HG02885 (cell line): ENCODE measurements around the gene GHRHR.

Source experiments
- ATAC-seq: cut with Tn5 transposase; IDR thresholded peaks from one replicate; pipeline ENCODE4 v1.9.1; 2021; ENCODE audit warnings: mild to moderate bottlenecking; ENCODE audit not compliant: unreplicated experiment, poor library complexity

Gene GHRHR

GRCh38 chr7:30965372-30965771 is 1.6 kb downstream of the GHRHR start:
- ATAC-seq, result no peak

GRCh38 chr7:30965883-30966282 is 2.1 kb downstream of the GHRHR start:
- no peak for ATAC-seq

GRCh38 chr7:30968294-30968693 is 4.5 kb downstream of the GHRHR start:
- no peak for ATAC-seq

GRCh38 chr7:30968747-30969603 is 5.2 kb downstream of the GHRHR start:
- no peak for ATAC-seq

GRCh38 chr7:30969604-30969970 is 5.8 kb downstream of the GHRHR start:
- ATAC-seq, result no peak

GRCh38 chr7:30970074-30970473 is 6.3 kb downstream of the GHRHR start:
- no peak for ATAC-seq

GRCh38 chr7:30970594-30971094 is 6.9 kb downstream of the GHRHR start:
- ATAC-seq, result no peak

GRCh38 chr7:30971440-30971839 is 7.7 kb downstream of the GHRHR start:
- no peak for ATAC-seq

- ATAC-seq, result no peak
Observed at GRCh38 chr7:30971840-30972563, 8.2 kb downstream of the GHRHR start.

GRCh38 chr7:30973292-30973691 is 9.5 kb downstream of the GHRHR start:
- no peak for ATAC-seq

GRCh38 chr7:30973791-30974604 is 10.2 kb downstream of the GHRHR start:
- ATAC-seq, result no peak

GRCh38 chr7:30974605-30975255 is 11.0 kb downstream of the GHRHR start:
- ATAC-seq, result peak; percentile 96

- no peak for ATAC-seq
Observed at GRCh38 chr7:30975256-30975899, 11.6 kb downstream of the GHRHR start.

GRCh38 chr7:30976381-30976780 is 12.6 kb downstream of the GHRHR start:
- ATAC-seq, result no peak

- no peak for ATAC-seq
Observed at GRCh38 chr7:30977222-30977621, 13.5 kb downstream of the GHRHR start.

- ATAC-seq, result no peak
Observed at GRCh38 chr7:30977896-30978564, 14.3 kb downstream of the GHRHR start.

- ATAC-seq, result no peak
Observed at GRCh38 chr7:30979027-30979426, 15.3 kb downstream of the GHRHR start.

- ATAC-seq, result no peak
Observed at GRCh38 chr7:30980194-30980593, 16.4 kb downstream of the GHRHR start.

- no peak for ATAC-seq
Observed at GRCh38 chr7:30980751-30981150, 17.0 kb downstream of the GHRHR start.
